ENCODE measurements around the gene ASTN1.

ASTN1 gene

DNA sequence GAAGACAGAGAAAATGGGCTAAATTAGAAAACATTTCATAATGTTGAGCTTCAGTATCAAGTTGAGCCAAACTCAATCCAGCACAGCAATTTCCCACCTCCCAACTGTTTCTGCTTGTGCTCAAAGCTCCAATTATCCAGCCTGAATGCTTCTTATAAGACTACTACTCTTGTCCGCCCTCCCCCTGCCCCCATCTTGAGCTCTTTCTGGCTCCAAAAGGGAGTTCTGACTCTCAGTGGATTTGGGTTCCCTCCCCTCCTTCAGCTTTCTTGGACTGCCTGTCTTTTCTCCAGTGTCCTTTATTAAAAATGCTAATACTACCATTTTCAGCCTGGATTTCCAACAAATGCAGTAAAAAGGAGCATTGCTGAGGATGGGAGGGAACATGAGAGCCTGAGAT lies 174.8 kb downstream of the ASTN1 start:
- no peak for DNase-seq (ENCODE audit: low read depth)

DNA sequence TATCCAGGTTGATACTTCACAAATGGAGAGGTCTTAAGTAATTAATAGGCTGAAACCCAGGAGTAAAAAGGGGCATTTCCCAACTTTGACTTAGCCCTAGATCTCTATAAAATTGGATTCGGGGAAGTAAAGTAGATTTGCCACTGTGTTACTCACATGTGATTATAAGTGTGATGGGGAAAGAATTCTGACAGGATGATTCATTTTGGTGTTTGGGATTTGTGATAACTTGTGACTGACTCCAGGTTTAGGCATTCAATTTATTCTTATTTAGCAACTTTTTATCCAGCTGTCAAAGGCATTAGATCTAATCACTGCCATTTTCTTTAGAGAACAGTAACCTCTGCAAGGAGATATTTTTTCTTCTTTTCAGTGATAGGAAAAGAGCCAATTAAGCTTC lies 175.5 kb downstream of the ASTN1 start:
- DNase-seq (ENCODE audit: low read depth) = no peak

DNA sequence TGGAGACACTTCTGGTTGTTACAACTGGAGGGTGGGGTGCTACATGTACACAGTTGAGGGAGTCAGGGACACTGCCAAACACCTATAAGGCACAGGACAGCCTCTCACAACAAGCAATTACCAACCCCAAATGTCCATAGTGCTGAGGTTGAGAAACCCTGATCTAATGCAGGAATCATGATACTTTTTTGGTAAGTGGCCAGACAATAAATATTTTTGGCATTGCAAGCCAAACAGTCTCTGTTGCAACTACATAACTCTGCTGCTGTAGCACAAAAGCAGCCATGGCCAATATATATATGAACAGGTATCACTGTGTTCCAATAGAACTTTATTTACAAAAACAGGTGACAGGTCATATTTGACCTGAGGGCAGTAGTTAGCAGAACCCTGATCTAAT lies 177.5 kb downstream of the ASTN1 start:
- DNase-seq (ENCODE audit: low read depth) = no peak

DNA sequence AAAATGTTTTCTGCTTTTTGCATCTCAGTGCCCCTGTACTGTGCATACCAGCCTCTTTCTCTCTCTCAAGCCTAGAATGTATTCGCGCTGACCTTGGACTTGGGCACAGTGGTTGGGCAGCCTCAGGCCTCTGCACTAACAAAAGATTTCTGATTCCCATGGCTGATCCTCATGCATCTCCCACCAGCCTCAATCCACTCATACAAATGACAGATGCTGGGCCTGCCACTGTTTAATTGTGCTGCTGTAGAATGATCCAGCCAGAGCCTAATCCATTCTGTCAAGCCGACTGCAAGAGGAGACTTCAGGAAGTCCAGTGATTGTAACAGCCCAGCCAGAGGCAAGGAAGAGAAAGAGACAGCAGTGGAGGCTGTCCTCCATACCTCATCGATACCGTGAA lies 180.8 kb downstream of the ASTN1 start:
- no peak for DNase-seq (ENCODE audit: low read depth)

DNA sequence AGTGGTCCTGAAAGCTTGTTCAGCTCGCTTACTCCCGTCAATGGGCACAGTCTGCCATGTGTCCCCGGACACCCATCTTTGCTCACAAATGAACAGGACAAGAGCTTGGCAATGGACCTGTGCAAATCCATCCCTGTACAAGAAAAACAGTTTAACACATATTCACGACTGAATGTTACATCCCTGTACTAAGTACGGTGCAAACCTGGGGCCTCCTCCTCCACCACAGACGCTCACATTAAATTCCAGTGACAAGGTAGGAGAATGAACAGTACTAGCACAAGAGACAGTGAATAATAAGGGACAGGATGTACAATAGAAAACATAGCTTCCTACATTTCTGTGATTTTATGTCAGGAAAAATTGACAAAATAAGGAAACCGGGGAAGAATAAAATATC lies 187.7 kb downstream of the ASTN1 start:
- no peak for DNase-seq (ENCODE audit: low read depth)

- DNase-seq (ENCODE audit: low read depth) = no peak
These were observed 188.3 kb downstream of the ASTN1 start for GRCh38 chr1:176976225-176976624.

DNA sequence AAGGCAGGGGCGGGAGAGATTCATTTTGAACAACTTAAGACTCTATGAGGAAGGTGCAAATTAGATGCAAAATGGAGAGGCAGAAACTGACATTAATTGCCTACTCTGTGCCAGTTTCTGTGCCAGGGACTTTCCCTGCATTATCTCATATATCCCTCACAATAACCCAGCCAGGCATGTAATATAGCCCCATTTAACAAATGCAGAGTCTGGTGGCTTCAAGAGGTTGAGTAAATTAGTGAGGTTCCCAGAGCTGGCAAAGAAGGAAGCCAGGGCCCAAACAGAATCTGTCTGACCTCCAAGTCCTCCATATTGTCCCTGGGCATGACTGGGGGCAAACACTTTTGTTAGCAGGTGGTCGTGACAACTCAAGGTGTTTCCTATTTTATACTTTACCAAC lies 199.8 kb downstream of the ASTN1 start:
- no peak for DNase-seq (ENCODE audit: low read depth)

- no peak for DNase-seq (ENCODE audit: low read depth)
These were observed 201.3 kb downstream of the ASTN1 start for GRCh38 chr1:176963181-176963580.

DNA sequence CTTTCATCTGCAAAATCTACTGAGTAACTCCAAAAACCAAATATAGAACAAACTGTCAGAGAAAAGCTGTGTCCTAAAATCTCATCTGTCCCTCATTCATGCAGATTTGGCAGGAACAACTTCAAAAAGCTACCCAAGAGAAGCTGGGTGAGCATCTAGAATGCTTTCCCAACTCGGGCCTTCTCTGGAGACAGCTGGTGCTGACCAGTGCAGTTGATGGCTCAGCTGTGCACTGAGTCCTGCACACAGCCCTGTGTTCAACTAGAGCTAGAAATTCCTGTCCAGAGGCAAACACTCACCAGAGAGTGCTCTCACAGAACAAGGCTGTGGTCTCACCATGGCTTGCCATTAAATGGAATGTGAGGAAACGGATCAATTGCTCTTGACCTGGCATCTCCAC lies 202.8 kb downstream of the ASTN1 start:
- DNase-seq (ENCODE audit: low read depth) = no peak

- no peak for DNase-seq (ENCODE audit: low read depth)
These were observed 205.2 kb downstream of the ASTN1 start for GRCh38 chr1:176959191-176959820.

GRCh38 chr1:176957603-176958002 lies 206.9 kb downstream of the ASTN1 start:
- DNase-seq (ENCODE audit: low read depth) = no peak

DNA sequence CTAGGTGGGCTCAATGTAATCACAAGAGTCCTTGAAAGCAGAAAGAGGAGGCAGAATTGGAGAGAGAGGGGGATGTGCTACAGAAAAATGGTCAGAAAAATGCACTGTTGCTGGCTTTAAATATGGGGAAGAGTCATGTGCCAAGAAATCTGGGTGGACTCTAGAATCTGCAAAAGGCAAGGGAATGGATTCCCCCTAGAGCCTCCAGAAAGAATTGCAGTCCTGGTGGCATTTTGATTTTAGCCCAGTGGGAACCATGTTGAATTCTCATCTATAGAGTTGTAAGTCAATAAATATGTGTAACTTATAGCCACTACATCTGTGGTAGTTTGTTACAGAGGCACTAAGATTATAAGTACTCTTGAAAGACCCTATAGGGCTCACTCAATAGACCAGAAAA lies 210.3 kb downstream of the ASTN1 start:
- DNase-seq (ENCODE audit: low read depth) = no peak

DNA sequence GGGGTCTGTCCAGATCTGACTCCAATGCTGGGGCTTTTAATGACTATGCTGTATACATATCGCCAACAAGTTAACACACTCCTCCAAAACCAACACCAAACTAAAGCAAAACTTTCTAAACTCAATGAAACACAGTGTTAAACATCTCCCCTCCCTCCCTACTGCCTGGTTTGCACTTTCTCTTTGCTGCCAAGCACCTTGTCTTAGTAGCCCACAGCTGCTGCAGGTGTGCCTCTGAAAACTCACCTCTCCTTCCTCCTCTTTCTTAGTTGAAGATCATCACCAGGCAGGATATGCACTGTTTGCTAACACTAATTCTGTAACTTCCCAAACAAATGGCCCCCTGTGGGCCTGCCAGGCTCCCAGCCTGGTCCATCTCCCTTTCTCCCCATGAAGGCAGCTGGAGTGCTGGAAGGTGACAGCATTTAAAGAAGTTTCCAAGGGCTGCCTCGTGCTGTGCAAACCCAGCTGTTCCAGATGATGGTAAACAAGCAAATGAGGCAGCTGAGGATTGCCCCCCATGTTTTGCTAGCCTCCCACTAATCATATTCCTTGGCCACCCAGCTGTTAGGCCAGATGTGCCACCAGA lies 213.7 kb downstream of the ASTN1 start:
- no peak for DNase-seq (ENCODE audit: low read depth)

DNA sequence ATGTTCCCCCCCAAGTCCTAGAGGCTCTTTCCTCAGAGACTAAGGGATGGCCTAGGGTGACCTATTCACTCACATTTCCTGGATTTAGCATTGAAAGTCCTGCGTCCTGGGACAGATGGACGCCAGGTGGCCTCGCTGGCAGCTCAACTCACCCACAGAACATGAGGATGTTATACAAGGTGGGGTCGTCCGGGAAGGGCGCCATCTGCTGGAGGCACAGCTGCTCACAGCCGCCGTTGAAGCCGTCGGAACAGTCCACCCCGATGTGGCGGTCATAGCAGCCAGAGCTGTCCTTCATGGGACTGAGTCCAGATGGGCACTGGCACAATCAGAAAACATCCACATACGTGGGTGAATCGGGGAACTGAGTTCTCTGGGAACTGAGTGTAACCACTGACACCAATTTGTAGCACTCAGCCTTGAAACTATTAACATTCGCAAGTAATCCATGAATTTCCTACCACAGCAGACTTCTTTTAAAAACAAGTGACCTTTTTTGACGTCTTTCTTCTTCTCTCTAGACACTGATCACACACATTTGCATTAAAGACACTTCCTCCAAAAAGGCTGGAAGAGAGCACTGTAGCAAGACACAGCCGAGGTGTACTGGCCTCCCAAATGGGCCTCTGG lies 215.4 kb downstream of the ASTN1 start:
- DNase-seq (ENCODE audit: low read depth) = no peak

- DNase-seq (ENCODE audit: low read depth) = no peak
These were observed 219.9 kb downstream of the ASTN1 start for GRCh38 chr1:176944606-176945005.

GRCh38 chr1:176943783-176944182 lies 220.7 kb downstream of the ASTN1 start:
- DNase-seq (ENCODE audit: low read depth) = no peak

DNA sequence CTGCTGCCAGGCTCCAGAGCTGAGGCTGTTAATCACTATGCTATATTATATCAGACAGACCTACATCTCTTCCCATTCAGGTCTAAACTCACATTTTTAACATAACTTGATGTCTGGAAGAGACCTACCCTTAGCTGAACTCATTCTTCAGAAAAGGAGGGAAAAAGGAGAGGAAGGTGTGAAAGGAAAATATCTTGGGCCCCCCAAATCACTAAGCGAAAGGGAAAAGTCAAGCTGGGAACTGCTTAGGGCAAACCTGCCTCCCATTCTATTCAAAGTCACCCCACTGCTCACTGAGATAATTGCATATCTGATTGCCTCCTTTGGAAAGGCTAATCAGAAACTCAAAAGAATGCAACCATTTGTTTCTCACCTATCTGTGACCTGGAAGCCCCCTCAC lies 222.2 kb downstream of the ASTN1 start:
- no peak for DNase-seq (ENCODE audit: low read depth)

GRCh38 chr1:176939993-176940392 lies 224.5 kb downstream of the ASTN1 start:
- DNase-seq (ENCODE audit: low read depth) = no peak

- DNase-seq (ENCODE audit: low read depth) = no peak
These were observed 226.1 kb downstream of the ASTN1 start for GRCh38 chr1:176938375-176938774.

- DNase-seq (ENCODE audit: low read depth) = no peak
These were observed 230.1 kb downstream of the ASTN1 start for GRCh38 chr1:176934370-176934769.

GRCh38 chr1:176932114-176933104 lies 232.1 kb downstream of the ASTN1 start:
- no peak for DNase-seq (ENCODE audit: low read depth)

GRCh38 chr1:176931526-176931925 lies 233.0 kb downstream of the ASTN1 start:
- DNase-seq (ENCODE audit: low read depth) = no peak
